Measurements from ENCODE around the gene ALDH18A1. TPM values are rescaled to one million over a fixed set of nuclear protein-coding genes. Genes with fewer than 3 reads are reported as not detected.

ALDH18A1 gene
- total RNA-seq, 1 donor from 2014 or later, result 97.3 TPM

DNA sequence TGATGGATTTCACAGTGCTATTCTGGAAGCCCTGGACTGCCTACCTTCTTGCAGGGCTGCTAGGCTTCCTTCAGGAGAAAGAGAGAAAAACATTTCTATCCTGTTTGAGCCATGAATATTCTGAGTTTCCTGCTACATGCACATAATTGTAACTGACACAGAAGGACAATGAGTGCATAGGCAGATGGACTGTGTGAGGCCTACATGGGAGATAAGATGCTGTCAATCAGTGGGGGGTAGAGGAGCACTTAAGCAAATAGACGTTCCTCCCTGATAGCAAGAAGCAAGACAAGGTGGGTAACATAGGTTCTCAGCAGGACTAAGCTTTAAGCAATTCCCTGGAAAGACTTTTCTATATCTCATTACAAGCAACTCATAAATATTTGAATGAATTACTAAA, 11.6 kb downstream of the ALDH18A1 start:
- no peak for DNase-seq (ENCODE audit: extremely low spot score, unreplicated experiment)
- peaks cover 46% of the 10 kb centered on the region for H3K36me3 Mint-ChIP-seq (ENCODE audit: unreplicated experiment)
- no peaks in the 10 kb centered on the region for H3K4me1 Mint-ChIP-seq (ENCODE audit: unreplicated experiment)
- H3K4me3 Mint-ChIP-seq (ENCODE audit: unreplicated experiment), result no peak overlapping the region
- TF ChIP-seq, protein P1, sequence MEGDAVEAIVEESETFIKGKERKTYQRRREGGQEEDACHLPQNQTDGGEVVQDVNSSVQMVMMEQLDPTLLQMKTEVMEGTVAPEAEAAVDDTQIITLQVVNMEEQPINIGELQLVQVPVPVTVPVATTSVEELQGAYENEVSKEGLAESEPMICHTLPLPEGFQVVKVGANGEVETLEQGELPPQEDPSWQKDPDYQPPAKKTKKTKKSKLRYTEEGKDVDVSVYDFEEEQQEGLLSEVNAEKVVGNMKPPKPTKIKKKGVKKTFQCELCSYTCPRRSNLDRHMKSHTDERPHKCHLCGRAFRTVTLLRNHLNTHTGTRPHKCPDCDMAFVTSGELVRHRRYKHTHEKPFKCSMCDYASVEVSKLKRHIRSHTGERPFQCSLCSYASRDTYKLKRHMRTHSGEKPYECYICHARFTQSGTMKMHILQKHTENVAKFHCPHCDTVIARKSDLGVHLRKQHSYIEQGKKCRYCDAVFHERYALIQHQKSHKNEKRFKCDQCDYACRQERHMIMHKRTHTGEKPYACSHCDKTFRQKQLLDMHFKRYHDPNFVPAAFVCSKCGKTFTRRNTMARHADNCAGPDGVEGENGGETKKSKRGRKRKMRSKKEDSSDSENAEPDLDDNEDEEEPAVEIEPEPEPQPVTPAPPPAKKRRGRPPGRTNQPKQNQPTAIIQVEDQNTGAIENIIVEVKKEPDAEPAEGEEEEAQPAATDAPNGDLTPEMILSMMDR (IDR thresholded peaks at IDR 0.05), result no peak
- no peaks in the 10 kb centered on the region for H3K27me3 Mint-ChIP-seq (ENCODE audit: unreplicated experiment)
- H3K27ac Mint-ChIP-seq (ENCODE audit: unreplicated experiment), result no peak overlapping the region
- H3K9me3 Mint-ChIP-seq (ENCODE audit: unreplicated experiment), result no peaks in the 10 kb centered on the region

DNA sequence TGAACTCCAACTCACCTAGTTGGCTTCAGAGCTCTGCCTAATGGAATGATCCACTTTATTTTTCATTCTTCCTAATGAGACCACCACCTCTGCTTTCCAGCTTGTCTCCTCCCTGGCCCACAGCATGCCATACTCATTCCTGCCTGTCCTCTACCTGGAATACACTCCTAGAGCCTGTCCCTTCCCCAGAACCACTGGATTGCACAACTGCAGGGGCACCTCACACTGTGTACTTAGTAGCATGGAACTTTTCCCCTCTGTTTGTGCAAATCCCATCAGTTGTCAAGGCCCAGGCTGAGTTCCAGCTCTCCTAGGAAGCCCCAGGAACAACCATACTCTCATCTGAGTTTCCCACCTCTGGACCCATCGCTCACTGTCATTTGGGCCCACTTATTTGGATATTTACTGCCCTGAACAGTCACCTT, 15.6 kb downstream of the ALDH18A1 start:
- Mint-ChIP-seq H3K36me3 (ENCODE audit: unreplicated experiment) (peaks cover 46% of the 10 kb centered on the region), H3K27ac (ENCODE audit: unreplicated experiment) (no peak overlapping the region), H3K4me1 (ENCODE audit: unreplicated experiment) (no peaks in the 10 kb centered on the region), H3K9me3 (ENCODE audit: unreplicated experiment) (no peaks in the 10 kb centered on the region), H3K4me3 (ENCODE audit: unreplicated experiment) (no peak overlapping the region), H3K27me3 (ENCODE audit: unreplicated experiment) (no peaks in the 10 kb centered on the region)
- TF ChIP-seq, protein P1 (IDR thresholded peaks at IDR 0.05), result no peak
- DNase-seq (ENCODE audit: extremely low spot score, unreplicated experiment), result no peak

DNA sequence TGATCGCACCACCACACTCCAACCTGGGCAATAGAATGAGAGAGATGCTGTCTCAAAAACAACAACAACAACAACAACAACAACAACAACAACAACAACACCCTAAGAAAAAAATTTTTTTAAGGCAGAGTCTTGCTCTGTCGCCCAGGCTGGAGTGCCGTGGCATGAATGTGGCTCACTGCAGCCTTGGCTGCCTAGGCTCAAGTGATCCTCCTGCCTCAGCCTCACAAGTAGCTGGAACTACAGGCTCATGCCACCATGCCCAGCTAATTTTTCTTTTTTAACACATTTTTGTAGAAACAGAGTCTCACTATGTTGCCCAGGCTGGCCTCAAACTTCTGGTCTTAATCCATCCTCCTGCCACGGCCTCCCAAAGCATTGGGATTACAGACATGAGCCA, 18.6 kb downstream of the ALDH18A1 start:
- H3K27ac Mint-ChIP-seq (ENCODE audit: unreplicated experiment), result no peak overlapping the region
- no peak for DNase-seq (ENCODE audit: extremely low spot score, unreplicated experiment)
- TF ChIP-seq, protein P1 (IDR thresholded peaks at IDR 0.05), result no peak
- no peak overlapping the region for H3K4me3 Mint-ChIP-seq (ENCODE audit: unreplicated experiment)
- peaks cover 67% of the 10 kb centered on the region for H3K36me3 Mint-ChIP-seq (ENCODE audit: unreplicated experiment)
- H3K27me3 Mint-ChIP-seq (ENCODE audit: unreplicated experiment), result no peaks in the 10 kb centered on the region
- H3K4me1 Mint-ChIP-seq (ENCODE audit: unreplicated experiment), result no peaks in the 10 kb centered on the region
- no peaks in the 10 kb centered on the region for H3K9me3 Mint-ChIP-seq (ENCODE audit: unreplicated experiment)

DNA sequence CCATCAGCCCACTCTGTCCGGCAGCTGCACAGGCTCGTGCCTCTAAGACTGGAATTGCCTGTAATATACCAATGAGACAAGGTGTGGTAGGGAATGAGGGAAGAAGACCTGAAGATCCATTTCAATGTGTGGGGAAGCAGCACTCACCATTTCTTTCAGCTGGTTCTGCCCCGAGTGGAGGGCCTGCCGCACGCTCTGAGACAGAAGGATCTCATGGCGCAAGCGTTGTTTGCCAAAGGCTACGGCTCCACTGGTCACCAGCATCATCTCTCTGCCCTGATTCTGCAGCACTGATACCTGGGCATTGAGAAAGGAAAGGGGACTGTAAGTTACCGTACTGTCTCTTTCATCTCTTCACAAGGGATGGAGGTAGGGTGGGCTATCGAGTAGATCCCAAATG, 19.4 kb downstream of the ALDH18A1 start:
- DNase-seq (ENCODE audit: extremely low spot score, unreplicated experiment), result no peak
- Mint-ChIP-seq H3K4me3 (ENCODE audit: unreplicated experiment) (no peak overlapping the region), H3K36me3 (ENCODE audit: unreplicated experiment) (peaks cover 66% of the 10 kb centered on the region)

DNA sequence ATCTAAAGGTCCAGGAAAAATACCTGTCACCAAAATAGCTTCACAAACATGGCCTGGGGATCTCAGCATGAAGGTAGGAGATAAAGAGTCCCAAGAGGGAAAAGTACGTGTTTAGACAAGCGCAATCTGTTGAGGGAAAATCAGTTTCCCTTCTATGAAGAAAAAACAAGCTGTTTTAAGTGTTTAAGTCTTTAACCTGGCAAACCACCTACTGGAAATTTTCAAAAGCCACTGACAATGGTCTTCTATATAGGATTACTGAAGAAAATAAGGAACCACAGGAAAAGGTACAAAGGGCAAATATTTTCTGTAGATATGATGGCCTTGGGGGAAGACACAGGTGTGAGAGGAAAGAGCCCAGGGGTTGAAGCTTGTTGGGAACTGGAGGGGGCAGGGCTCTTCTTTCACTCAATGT, 21.2 kb downstream of the ALDH18A1 start:
- Mint-ChIP-seq H3K27me3 (ENCODE audit: unreplicated experiment) (no peaks in the 10 kb centered on the region), H3K36me3 (ENCODE audit: unreplicated experiment) (peaks cover 72% of the 10 kb centered on the region), H3K9me3 (ENCODE audit: unreplicated experiment) (no peaks in the 10 kb centered on the region), H3K27ac (ENCODE audit: unreplicated experiment) (no peak overlapping the region), H3K4me1 (ENCODE audit: unreplicated experiment) (no peaks in the 10 kb centered on the region), H3K4me3 (ENCODE audit: unreplicated experiment) (no peak overlapping the region)
- TF ChIP-seq, protein P1 (IDR thresholded peaks at IDR 0.05), result no peak
- no peak for DNase-seq (ENCODE audit: extremely low spot score, unreplicated experiment)

More for the DNA sequence above, 19.4 kb downstream of the ALDH18A1 start:
- TF ChIP-seq, protein P1 (IDR thresholded peaks at IDR 0.05), result no peak
- H3K27me3 Mint-ChIP-seq (ENCODE audit: unreplicated experiment), result no peaks in the 10 kb centered on the region
- no peaks in the 10 kb centered on the region for H3K9me3 Mint-ChIP-seq (ENCODE audit: unreplicated experiment)
- H3K27ac Mint-ChIP-seq (ENCODE audit: unreplicated experiment), result no peak overlapping the region
- H3K4me1 Mint-ChIP-seq (ENCODE audit: unreplicated experiment), result no peaks in the 10 kb centered on the region

Measured in osteocyte (in vitro differentiated cells).